ENCODE measurements around the gene NEDD4L.

DNA sequence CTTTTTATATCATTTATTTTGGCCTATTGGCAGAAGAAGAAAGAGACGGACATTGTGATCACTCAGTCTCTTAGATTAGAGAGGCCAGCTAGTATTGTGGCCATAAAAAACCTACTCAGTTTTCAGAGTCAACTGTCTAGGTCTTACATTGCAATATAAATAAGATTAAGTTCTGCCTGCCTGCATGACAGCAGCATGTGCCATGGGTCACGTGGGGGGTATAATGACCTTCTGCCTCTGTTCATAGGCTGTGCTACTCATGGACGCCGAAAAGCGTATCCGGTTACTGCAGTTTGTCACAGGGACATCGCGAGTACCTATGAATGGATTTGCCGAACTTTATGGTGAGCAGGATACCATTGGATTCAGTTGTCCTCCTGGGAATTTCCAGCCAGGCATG is 346.4 kb downstream of the NEDD4L start:
- TF ChIP-seq EZH2 (IDR thresholded peaks at IDR 0.05; ENCODE audit: low read depth, unreplicated experiment) (no peak), EZH2phosphoT487 (IDR thresholded peaks at IDR 0.05; ENCODE audit: unreplicated experiment) (no peak), POLR2AphosphoS5 (IDR thresholded peaks at IDR 0.05; ENCODE audit: low read depth) (no peak), CREB1 (CRISPR knock-in tag; IDR thresholded peaks at IDR 0.05; ENCODE audit: low read depth) (no peak), NANOG (IDR thresholded peaks at IDR 0.05; ENCODE audit: borderline replicate concordance) (no peak), STAT1 (IDR thresholded peaks at IDR 0.05; ENCODE audit: unreplicated experiment) (no peak)
- TF ChIP-seq, protein P1, sequence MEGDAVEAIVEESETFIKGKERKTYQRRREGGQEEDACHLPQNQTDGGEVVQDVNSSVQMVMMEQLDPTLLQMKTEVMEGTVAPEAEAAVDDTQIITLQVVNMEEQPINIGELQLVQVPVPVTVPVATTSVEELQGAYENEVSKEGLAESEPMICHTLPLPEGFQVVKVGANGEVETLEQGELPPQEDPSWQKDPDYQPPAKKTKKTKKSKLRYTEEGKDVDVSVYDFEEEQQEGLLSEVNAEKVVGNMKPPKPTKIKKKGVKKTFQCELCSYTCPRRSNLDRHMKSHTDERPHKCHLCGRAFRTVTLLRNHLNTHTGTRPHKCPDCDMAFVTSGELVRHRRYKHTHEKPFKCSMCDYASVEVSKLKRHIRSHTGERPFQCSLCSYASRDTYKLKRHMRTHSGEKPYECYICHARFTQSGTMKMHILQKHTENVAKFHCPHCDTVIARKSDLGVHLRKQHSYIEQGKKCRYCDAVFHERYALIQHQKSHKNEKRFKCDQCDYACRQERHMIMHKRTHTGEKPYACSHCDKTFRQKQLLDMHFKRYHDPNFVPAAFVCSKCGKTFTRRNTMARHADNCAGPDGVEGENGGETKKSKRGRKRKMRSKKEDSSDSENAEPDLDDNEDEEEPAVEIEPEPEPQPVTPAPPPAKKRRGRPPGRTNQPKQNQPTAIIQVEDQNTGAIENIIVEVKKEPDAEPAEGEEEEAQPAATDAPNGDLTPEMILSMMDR (conservative IDR thresholded peaks at IDR 0.05; ENCODE audit: low read depth in 2 of 2) = no peak
- TF ChIP-seq, protein P2, sequence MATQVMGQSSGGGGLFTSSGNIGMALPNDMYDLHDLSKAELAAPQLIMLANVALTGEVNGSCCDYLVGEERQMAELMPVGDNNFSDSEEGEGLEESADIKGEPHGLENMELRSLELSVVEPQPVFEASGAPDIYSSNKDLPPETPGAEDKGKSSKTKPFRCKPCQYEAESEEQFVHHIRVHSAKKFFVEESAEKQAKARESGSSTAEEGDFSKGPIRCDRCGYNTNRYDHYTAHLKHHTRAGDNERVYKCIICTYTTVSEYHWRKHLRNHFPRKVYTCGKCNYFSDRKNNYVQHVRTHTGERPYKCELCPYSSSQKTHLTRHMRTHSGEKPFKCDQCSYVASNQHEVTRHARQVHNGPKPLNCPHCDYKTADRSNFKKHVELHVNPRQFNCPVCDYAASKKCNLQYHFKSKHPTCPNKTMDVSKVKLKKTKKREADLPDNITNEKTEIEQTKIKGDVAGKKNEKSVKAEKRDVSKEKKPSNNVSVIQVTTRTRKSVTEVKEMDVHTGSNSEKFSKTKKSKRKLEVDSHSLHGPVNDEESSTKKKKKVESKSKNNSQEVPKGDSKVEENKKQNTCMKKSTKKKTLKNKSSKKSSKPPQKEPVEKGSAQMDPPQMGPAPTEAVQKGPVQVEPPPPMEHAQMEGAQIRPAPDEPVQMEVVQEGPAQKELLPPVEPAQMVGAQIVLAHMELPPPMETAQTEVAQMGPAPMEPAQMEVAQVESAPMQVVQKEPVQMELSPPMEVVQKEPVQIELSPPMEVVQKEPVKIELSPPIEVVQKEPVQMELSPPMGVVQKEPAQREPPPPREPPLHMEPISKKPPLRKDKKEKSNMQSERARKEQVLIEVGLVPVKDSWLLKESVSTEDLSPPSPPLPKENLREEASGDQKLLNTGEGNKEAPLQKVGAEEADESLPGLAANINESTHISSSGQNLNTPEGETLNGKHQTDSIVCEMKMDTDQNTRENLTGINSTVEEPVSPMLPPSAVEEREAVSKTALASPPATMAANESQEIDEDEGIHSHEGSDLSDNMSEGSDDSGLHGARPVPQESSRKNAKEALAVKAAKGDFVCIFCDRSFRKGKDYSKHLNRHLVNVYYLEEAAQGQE (IDR thresholded peaks at IDR 0.05; ENCODE audit: unreplicated experiment) = no peak
- TF ChIP-seq, protein P3, sequence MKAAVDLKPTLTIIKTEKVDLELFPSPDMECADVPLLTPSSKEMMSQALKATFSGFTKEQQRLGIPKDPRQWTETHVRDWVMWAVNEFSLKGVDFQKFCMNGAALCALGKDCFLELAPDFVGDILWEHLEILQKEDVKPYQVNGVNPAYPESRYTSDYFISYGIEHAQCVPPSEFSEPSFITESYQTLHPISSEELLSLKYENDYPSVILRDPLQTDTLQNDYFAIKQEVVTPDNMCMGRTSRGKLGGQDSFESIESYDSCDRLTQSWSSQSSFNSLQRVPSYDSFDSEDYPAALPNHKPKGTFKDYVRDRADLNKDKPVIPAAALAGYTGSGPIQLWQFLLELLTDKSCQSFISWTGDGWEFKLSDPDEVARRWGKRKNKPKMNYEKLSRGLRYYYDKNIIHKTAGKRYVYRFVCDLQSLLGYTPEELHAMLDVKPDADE (IDR thresholded peaks at IDR 0.05) = no peak
